Brain microvascular endothelial cell (primary cell): ENCODE measurements around the gene NF1.
"Not testable (repeated sequence)": the region's sequence is repeated elsewhere in the genome, so short reads cannot be mapped to it uniquely, and the experiment has no call there.

Experiments used
- DNase-seq: peaks from one replicate; pipeline ENCODE4 v3.0.0-alpha.2; 2020
- H3K27ac ChIP-seq: fragments of 250-450 bp; sonication (Bioruptor Pico); 2 replicates; pipeline ENCODE4 v1.5.1; 2020; ENCODE audit warnings: mild to moderate bottlenecking, moderate library complexity
- H3K27me3 ChIP-seq: fragments of 250-450 bp; sonication (Bioruptor Pico); replicated peaks from 2 replicates; pipeline ENCODE4 v1.5.1; 2020; ENCODE audit warnings: mild to moderate bottlenecking
- H3K36me3 ChIP-seq: fragments of 250-450 bp; sonication (Bioruptor Pico); replicated peaks from 2 replicates; pipeline ENCODE4 v1.5.1; 2020; ENCODE audit warnings: mild to moderate bottlenecking
- H3K4me3 ChIP-seq: 2 replicates; pipeline ENCODE4 v1.5.1; 2011; ENCODE audit warnings: low read depth, mild to moderate bottlenecking, control low read depth, low read length, moderate library complexity
- in situ Hi-C: cut with HindIII; loops from 2 replicates; pipeline ENCODE4 v1.10.0; 2017; ENCODE audit warnings: low sequenced_read_pairs, low pct_ligation_motif_present
- TF ChIP-seq, protein P1 (sequence below): IDR thresholded peaks from 2 replicates; pipeline ENCODE4 v1.5.1; 2011; ENCODE audit warnings: low read depth, mild to moderate bottlenecking, moderate library complexity, low read length, control low read depth, inconsistent platforms; ENCODE audit errors: missing control alignments

NF1 gene

DNA sequence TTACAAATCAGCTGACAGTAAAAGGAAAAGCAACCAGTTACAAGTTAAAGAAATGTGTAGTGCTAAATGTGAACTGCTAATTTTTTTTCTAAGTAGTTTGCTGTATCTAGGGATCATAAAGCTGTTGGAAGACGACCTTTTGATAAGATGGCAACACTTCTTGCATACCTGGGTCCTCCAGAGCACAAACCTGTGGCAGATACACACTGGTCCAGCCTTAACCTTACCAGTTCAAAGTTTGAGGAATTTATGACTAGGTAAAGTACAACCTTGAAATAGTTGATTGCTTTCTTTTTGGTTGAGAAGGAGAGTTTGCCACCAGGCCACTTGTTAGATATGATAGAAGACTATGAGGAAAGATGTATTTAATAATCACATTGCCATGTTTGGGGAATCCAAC lies 166.8 kb downstream of the NF1 start:
- no peak overlapping the region for H3K27ac ChIP-seq
- in situ Hi-C loops: no loop called here
- TF ChIP-seq, protein P1, sequence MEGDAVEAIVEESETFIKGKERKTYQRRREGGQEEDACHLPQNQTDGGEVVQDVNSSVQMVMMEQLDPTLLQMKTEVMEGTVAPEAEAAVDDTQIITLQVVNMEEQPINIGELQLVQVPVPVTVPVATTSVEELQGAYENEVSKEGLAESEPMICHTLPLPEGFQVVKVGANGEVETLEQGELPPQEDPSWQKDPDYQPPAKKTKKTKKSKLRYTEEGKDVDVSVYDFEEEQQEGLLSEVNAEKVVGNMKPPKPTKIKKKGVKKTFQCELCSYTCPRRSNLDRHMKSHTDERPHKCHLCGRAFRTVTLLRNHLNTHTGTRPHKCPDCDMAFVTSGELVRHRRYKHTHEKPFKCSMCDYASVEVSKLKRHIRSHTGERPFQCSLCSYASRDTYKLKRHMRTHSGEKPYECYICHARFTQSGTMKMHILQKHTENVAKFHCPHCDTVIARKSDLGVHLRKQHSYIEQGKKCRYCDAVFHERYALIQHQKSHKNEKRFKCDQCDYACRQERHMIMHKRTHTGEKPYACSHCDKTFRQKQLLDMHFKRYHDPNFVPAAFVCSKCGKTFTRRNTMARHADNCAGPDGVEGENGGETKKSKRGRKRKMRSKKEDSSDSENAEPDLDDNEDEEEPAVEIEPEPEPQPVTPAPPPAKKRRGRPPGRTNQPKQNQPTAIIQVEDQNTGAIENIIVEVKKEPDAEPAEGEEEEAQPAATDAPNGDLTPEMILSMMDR: no peak
- H3K36me3 ChIP-seq: peaks cover 8% of the 10 kb centered on the region
- H3K27me3 ChIP-seq: no peaks in the 10 kb centered on the region
- no peak overlapping the region for H3K4me3 ChIP-seq
- no peak for DNase-seq

- in situ Hi-C loops, H3K27ac ChIP-seq, H3K4me3 ChIP-seq, DNase-seq, H3K27me3 ChIP-seq, H3K36me3 ChIP-seq: not testable (repeated sequence)
Observed at GRCh38 chr17:31262923-31263322, 168.1 kb downstream of the NF1 start.

DNA sequence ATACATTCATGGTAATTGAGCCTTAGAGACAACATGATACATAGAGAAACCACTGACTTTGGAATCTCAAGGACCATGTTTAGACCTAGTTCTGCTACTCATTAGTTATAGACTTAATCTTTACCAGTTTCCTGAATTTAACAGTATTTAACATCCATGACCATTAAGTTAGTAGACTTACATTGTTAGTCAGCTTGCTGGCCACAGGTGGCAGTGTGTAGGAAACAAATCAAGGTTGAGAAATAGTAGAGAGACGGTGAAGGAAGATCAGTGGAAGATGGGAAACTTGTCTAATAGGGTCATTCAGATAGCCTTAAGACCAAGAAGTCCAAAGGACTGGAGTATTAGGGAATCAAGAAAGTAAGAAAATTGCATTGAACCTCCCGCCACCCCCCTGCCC lies 171.3 kb downstream of the NF1 start:
- no peak overlapping the region for H3K4me3 ChIP-seq
- H3K36me3 ChIP-seq: peaks cover 4% of the 10 kb centered on the region
- no peak overlapping the region for H3K27ac ChIP-seq
- H3K27me3 ChIP-seq: no peaks in the 10 kb centered on the region
- TF ChIP-seq, protein P1: peak; percentile 48
- in situ Hi-C loops: no loop called here
- no peak for DNase-seq

GRCh38 chr17:31269036-31269577 lies 174.3 kb downstream of the NF1 start:
- in situ Hi-C loops: no loop called here
- peaks cover 4% of the 10 kb centered on the region for H3K36me3 ChIP-seq
- TF ChIP-seq, protein P1: no peak
- DNase-seq: no peak
- H3K27ac ChIP-seq: peak overlapping the region; percentile 28
- no peak overlapping the region for H3K4me3 ChIP-seq
- H3K27me3 ChIP-seq: no peaks in the 10 kb centered on the region

GRCh38 chr17:31269578-31269983 lies 174.8 kb downstream of the NF1 start:
- H3K36me3 ChIP-seq: peaks cover 8% of the 10 kb centered on the region
- TF ChIP-seq, protein P1: no peak
- H3K4me3 ChIP-seq: no peak overlapping the region
- peak overlapping the region; percentile 28 for H3K27ac ChIP-seq
- DNase-seq: peak; percentile 83
- no peaks in the 10 kb centered on the region for H3K27me3 ChIP-seq
- in situ Hi-C loops: no loop called here

GRCh38 chr17:31272236-31272635 lies 177.5 kb downstream of the NF1 start:
- DNase-seq: no peak
- H3K4me3 ChIP-seq: no peak overlapping the region
- in situ Hi-C loops: no loop called here
- no peak overlapping the region for H3K27ac ChIP-seq
- TF ChIP-seq, protein P1: no peak
- no peaks in the 10 kb centered on the region for H3K27me3 ChIP-seq
- peaks cover 3% of the 10 kb centered on the region for H3K36me3 ChIP-seq
